ENCODE results near the gene OR1F1. TPM values are rescaled to one million over a fixed set of nuclear protein-coding genes. Genes with fewer than 3 reads are reported as not detected.
A peak's percentile ranks its signal among the peaks of the same experiment; 100 is the strongest.
"Not testable (repeated sequence)": the region's sequence is repeated elsewhere in the genome, so short reads cannot be mapped to it uniquely, and the experiment has no call there.

Gene OR1F1
- total RNA-seq, 1 experiment from 2014 or later = 0.36 TPM

DNA sequence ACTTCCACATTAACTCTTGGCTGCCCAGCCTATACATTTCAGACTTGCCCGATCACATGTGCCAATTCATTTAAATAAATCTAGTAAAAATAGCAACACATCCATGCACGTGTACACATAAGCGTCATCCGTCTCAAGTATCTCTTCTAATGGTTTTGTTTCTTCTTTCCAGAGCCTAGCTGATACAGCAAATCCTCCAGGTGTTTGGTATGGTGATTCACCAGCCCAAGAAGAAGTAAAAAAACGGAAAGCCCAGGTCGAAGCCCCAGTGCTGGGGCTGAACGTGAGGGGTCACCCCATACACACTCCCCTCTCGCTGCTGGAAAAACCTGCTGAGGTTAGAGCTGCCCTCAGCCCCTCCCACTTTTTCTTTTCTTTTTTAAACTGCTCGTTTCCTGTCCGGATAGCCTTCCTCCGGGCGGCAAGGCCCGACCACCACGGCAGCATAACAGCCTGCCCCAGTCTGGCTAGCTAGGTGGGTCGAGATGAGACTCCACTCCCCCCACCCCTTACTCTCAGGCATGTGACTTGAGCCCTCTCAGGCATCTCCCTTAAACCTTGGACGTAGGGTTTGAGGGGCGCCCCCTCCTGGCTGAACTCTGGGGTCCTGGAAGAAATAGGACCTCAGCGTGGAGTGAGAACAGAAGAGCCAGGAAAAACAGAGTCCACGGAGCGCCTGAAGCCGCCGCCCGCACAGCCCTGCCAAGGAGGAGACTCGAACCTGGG is 13.9 kb upstream of the OR1F1 start:
- no peak for DNase-seq (ENCODE audit: low read depth)

DNA sequence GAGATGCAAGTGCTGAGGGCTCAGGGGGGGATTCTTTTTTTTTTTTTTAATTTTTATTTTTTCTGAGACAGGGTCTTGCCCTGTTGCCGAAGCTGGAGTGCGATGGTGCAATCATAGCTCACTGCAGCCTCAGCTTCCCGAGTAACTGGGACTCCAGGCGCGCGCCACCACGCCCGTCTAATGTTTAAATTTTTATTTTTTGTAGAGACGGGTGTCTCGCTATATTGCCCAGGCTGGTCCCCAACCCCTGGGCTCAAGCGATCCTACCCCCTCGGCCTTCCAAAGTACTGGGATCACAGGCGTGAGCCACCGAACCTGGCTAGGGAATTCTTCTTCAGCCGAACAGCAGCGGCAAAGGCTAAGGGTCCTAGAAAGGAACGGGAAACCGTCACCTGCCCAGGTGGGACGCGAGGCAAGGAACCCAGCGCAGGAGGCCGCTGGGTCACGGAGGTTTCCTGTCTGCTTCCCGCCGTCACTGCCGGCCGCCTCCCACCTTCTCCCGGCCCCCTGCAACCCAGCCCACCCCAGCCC is 13.3 kb upstream of the OR1F1 start:
- DNase-seq (ENCODE audit: low read depth) = no peak

- DNase-seq (ENCODE audit: low read depth) = no peak
Measured at GRCh38 chr16:3175157-3176093, 12.6 kb upstream of the OR1F1 start.

DNA sequence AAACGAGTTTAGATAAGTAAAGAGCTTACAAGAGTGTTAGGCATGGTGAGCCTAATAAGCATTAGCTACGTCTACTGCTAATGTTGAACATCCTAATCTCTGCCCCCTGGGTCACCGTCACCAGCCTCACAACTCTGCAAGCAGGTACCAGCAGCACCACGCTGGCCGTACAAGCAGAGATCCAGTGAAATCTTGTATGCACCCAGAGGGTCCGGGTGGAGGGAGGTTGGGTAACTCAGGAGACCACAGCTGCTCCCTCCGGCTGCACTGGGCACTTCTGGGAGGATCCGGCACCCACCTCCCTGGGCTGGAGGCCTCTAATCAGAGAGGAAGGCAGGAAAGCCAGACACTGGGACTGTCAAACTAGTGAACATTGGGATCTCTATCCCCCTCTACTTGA is 8.4 kb upstream of the OR1F1 start:
- DNase-seq (ENCODE audit: low read depth) = no peak

- no peak for DNase-seq (ENCODE audit: low read depth)
Measured at GRCh38 chr16:3180445-3180878, 7.5 kb upstream of the OR1F1 start.

- not testable (repeated sequence) for DNase-seq (ENCODE audit: low read depth)
Measured at GRCh38 chr16:3182293-3182607, 5.8 kb upstream of the OR1F1 start.

DNA sequence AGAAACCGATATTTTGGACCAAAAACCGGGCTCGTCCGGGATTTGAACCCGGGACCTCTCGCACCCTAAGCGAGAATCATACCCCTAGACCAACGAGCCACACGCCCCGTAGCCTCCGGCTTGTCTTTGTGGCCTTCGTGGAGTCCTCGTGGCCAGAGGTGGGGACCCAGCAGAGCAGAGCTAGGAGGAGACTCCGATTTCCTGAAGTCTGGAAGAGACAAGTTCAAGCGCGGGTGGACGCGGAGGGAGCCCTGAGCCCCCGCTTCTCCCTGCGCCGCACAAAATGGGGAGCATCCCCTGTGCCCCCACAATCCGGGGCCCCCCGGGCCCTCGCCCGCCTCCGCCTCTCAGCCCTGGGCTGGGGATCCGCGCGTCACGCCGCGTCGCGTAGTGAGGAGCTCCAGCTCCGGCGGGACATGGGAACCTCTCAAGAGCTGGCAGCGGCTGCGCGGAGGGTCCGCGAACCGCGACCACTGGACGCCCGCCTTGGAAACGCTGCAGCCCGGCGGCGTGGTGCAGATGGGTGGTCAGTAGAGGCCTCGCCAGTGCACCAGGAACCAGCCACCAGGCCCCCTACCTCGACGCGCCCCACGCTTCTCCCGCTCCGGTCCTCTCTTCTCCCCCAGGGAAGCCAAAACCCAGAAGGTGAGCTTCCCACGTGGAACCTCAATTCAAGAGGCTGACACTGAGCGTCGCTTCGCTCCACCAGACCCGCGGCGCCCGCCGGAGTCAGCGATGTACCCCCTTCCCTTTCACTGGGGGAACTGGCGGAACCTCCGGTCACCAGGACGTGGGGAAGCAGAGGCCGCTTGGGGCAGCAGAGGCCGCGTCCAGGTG is 5.2 kb upstream of the OR1F1 start:
- peak; percentile 53 for DNase-seq (ENCODE audit: low read depth)

DNA sequence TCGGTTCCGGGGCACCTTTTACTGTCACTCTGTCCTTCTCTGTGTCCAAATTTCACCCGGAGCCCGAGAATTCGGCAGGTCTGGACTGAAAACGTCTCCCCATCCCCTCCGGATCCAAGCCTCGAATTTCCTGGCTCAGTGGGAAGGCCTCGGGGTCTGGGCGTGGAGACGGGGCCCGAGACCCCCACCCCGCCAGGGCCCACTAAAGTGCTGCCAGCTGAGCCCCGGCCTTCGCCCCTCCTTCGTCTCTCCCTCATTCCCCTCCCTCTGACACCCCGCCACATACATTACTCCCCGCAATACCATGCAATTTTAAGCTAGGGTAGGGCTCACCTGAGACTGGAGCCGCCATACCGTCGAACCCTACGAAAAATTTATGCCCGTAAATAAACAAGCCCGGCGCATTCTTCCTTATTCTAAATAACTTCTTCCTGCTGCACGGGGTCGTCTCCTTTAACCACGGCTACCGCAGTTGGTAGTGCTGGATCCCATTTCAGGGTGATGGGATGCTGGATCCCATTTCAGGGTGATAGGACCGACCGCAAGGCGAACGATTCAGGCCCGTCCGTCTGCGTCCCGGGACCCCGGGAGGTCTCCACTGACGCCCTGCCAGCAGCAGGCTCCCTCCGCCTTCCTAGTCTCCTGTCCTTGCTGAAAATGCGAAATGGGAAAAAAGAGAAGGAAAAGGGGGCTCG is 4.4 kb upstream of the OR1F1 start:
- DNase-seq (ENCODE audit: low read depth) = peak; percentile 11

GRCh38 chr16:3186946-3187690 is 886 bp upstream of the OR1F1 start:
- no peak for DNase-seq (ENCODE audit: low read depth)

DNA sequence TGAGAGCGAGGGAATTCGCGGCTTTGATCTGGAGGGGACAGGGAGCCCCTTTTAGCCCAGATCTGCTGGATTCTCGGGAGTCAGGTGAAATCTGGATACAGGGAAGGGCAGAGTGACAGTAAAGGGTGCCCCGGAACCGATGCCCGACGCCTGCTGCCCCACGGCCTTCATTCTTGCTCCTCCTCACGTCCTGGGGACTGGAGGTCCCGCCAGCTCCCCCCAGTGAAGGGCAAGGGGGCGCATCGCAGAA is 596 bp downstream of the OR1F1 start:
- no peak for DNase-seq (ENCODE audit: low read depth)

GRCh38 chr16:3188925-3189825 is 1.2 kb downstream of the OR1F1 start:
- DNase-seq (ENCODE audit: low read depth) = peak; percentile 60

DNA sequence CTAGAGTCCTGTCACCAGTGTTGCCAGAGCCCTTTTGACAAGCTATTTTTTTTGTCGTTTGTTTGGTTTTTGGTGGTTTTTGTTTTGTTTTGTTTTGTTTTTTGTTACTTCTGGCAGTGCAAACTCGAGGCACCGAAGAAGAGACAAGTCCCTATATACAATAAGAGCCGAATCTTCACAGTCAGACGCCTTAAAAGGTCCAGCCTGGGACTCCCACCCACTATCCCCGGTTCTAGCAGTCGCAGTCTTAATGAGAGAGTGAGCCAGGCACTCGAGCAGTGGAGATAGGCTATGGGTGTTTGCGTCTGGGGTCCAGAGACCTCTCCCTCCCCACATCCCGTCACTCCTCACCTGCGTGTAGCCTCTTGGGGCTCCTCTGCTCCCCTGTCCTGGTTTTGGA is 1.9 kb downstream of the OR1F1 start:
- DNase-seq (ENCODE audit: low read depth) = no peak

GRCh38 chr16:3190949-3191353 is 2.9 kb downstream of the OR1F1 start:
- no peak for DNase-seq (ENCODE audit: low read depth)

- peak; percentile 11 for DNase-seq (ENCODE audit: low read depth)
Measured at GRCh38 chr16:3192476-3193019, 4.5 kb downstream of the OR1F1 start.

DNA sequence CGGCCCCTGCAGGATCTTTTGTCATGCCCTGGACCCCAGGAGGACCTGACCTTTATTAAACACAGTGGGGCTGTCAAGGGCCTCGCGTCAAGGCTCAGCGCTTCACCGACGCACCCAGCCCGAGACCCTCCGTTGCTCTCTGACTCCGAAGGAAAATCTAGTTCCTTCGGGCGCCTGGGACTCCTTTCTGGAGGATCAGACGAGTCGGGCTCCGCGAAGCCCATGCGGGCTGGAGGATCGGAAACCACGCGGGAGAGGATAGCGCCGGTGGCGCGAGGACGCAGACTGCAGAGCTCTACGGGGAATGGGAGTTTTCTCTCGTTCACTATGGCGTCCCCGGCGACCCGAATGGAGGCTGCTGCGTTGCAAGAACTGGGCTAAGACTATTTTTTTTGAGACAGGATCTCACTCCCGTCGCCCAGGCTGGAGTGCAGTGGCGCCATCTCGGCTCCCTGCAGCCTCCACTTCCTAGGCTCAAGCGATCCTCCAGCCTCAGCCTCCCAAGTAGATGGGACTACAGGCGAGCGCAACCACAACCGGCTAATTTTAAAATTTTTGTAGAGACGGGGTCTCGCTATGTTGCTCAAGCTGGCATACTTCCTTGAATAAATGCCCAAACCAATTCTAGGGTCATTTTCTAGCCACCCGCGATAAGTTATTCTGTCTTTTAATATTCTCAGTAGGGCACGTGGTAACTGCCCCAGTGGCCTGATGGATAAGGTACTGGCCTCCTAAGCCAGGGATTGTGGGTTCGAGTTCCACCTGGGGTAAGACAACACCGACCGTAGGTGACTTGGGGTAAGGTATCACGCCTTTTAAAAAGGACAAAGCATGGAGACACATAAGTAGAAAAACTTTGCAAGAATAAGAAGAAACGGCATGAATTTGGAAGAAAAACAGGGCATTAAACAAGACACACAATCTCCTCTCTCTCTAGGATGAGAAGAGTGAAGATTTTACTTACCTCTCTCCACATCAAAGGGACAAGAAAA is 5.5 kb downstream of the OR1F1 start:
- DNase-seq (ENCODE audit: low read depth) = no peak

DNA sequence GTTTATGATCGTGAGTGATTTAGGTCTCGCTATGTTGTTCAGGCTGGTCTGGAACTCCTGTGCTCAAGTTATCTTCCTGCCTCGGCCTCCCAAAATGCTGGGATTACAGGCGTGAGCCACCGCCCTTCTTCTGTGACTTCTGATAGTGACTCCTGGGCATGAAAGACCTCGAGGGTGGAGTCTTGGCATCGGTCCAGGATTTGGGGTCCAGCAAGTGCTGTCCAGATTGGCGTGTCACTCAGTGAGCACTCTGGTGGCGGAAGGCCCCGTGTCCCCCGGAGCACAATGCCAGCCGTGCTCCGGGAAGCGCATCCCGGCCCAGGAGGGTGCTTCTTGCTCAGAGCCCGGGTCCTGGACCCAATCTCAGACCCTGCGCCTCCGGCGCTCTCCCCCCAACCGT is 6.8 kb downstream of the OR1F1 start:
- DNase-seq (ENCODE audit: low read depth) = no peak

- no peak for DNase-seq (ENCODE audit: low read depth)
Measured at GRCh38 chr16:3195975-3196374, 8.0 kb downstream of the OR1F1 start.

DNA sequence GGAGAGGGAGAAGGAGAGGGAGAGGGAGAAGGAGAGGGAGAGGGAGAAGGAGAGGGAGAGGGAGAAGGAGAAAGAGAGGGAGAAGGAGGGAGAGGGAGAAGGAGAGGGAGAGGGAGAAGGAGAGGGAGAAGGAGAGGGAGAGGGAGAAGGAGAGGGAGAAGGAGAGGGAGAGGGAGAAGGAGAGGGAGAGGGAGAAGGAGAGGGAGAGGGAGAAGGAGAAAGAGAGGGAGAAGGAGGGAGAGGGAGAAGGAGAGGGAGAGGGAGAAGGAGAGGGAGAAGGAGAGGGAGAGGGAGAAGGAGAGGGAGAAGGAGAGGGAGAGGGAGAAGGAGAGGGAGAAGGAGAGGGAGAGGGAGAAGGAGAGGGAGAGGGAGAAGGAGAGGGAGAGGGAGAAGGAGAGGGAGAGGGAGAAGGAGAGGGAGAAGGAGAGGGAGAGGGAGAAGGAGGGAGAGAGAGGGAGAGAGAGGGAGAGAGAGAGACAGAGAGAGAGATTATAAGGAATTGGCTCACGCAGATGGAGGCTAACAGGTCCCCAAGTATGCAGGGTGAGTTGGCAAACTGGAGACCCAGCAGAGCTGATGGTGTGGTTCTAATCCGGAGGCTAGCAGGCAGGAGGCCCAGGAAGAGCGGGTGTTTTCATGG is 9.8 kb downstream of the OR1F1 start:
- not testable (repeated sequence) for DNase-seq (ENCODE audit: low read depth)

Measured in RPMI7951 (cell line).